SU-DHL-6 (cell line): ENCODE results near the gene IGSF21.

Experiments
- EZH2phosphoT487 ChIP-seq: fragments of 200-600 bp; sonication (generic), shearing (Covaris generic); conservative IDR thresholded peaks from 2 replicates; pipeline ENCODE4 v1.6.1; 2018; ENCODE audit warnings: mild to moderate bottlenecking, antibody characterized with exemption, low read length, moderate library complexity, mixed read lengths
- TF ChIP-seq, protein P1 (sequence below): fragments of 200-600 bp; sonication (generic); IDR thresholded peaks from one replicate; pipeline ENCODE4 v1.5.1; 2017; ENCODE audit warnings: antibody characterized with exemption, mild to moderate bottlenecking, low read length, moderate library complexity; ENCODE audit not compliant: insufficient read depth, poor library complexity, severe bottlenecking

DNA sequence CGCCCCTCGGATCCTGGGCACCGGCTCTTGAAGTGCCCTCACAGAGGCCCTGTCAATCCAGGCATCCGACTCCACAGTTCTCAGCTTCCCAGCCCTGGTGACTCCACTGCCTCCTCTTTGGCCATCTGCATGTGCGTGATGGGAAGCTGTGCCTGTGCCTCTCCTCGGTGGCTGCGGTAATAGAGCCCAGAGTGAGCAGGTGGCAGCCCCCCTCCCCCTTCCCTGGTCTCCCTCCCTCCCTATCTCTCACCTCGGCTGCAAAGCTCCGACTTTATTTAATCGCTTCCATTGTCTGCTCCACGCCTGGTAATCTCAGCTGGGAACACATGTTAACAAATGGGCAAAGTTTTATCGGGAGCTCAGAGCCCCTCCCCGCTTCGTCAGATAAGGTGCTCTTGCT lies 91.9 kb downstream of the IGSF21 start:
- TF ChIP-seq, protein P1, sequence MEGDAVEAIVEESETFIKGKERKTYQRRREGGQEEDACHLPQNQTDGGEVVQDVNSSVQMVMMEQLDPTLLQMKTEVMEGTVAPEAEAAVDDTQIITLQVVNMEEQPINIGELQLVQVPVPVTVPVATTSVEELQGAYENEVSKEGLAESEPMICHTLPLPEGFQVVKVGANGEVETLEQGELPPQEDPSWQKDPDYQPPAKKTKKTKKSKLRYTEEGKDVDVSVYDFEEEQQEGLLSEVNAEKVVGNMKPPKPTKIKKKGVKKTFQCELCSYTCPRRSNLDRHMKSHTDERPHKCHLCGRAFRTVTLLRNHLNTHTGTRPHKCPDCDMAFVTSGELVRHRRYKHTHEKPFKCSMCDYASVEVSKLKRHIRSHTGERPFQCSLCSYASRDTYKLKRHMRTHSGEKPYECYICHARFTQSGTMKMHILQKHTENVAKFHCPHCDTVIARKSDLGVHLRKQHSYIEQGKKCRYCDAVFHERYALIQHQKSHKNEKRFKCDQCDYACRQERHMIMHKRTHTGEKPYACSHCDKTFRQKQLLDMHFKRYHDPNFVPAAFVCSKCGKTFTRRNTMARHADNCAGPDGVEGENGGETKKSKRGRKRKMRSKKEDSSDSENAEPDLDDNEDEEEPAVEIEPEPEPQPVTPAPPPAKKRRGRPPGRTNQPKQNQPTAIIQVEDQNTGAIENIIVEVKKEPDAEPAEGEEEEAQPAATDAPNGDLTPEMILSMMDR: no peak
- TF ChIP-seq EZH2phosphoT487: no peak
